Measurements from ENCODE around the gene CD63. TPM values are rescaled to one million over a fixed set of nuclear protein-coding genes. Genes with fewer than 3 reads are reported as not detected.

The CD63 gene
- total RNA-seq, 1 donor from 2014 or later, result 1,479 TPM

GRCh38 chr12:55721601-55722213 lies 7.1 kb downstream of the CD63 start:
- no peak for DNase-seq (ENCODE audit: low read depth, low spot score)

GRCh38 chr12:55720894-55721444 lies 7.8 kb downstream of the CD63 start:
- DNase-seq (ENCODE audit: low read depth, low spot score), result peak; percentile 79

GRCh38 chr12:55720071-55720564 lies 8.7 kb downstream of the CD63 start, which contains the start of gene RDH5:
Gene RDH5, plus strand, starts transcription at chr12:55720393. Its CDS starts 792 bp downstream, at chr12:55721185.
- no peak for DNase-seq (ENCODE audit: low read depth, low spot score)

- DNase-seq (ENCODE audit: low read depth, low spot score), result no peak
Measured at GRCh38 chr12:55719371-55719770, 9.4 kb downstream of the CD63 start.

- no peak for DNase-seq (ENCODE audit: low read depth, low spot score)
Measured at GRCh38 chr12:55718624-55719275, 10.1 kb downstream of the CD63 start.

GRCh38 chr12:55718015-55718414 lies 10.8 kb downstream of the CD63 start:
- DNase-seq (ENCODE audit: low read depth, low spot score), result no peak

GRCh38 chr12:55717011-55718007 lies 11.5 kb downstream of the CD63 start:
- DNase-seq (ENCODE audit: low read depth, low spot score), result no peak

GRCh38 chr12:55716582-55716957 lies 12.2 kb downstream of the CD63 start:
- DNase-seq (ENCODE audit: low read depth, low spot score), result no peak

- peak; percentile 74 for DNase-seq (ENCODE audit: low read depth, low spot score)
Measured at GRCh38 chr12:55715833-55716581, 12.8 kb downstream of the CD63 start, which contains the start of gene BLOC1S1. Gene BLOC1S1, plus strand, starts transcription at chr12:55716046. Its CDS starts 6 bp downstream, at chr12:55716052.

- no peak for DNase-seq (ENCODE audit: low read depth, low spot score)
Measured at GRCh38 chr12:55715169-55715764, 13.5 kb downstream of the CD63 start.

GRCh38 chr12:55713721-55714120 lies 15.1 kb downstream of the CD63 start:
- no peak for DNase-seq (ENCODE audit: low read depth, low spot score)

GRCh38 chr12:55712700-55713415 lies 16.0 kb downstream of the CD63 start:
- no peak for DNase-seq (ENCODE audit: low read depth, low spot score)

GRCh38 chr12:55711786-55712553 lies 16.8 kb downstream of the CD63 start:
- DNase-seq (ENCODE audit: low read depth, low spot score), result no peak

GRCh38 chr12:55708695-55709233 lies 20.0 kb downstream of the CD63 start:
- no peak for DNase-seq (ENCODE audit: low read depth, low spot score)

- DNase-seq (ENCODE audit: low read depth, low spot score), result no peak
Measured at GRCh38 chr12:55707841-55708694, 20.7 kb downstream of the CD63 start, which contains the start of gene ITGA7. Gene ITGA7, minus strand, starts transcription at chr12:55707904. Its CDS starts 222 bp downstream, at chr12:55707682.

GRCh38 chr12:55707219-55707671 lies 21.6 kb downstream of the CD63 start:
- no peak for DNase-seq (ENCODE audit: low read depth, low spot score)

- no peak for DNase-seq (ENCODE audit: low read depth, low spot score)
Measured at GRCh38 chr12:55706568-55707218, 22.1 kb downstream of the CD63 start.

Measured in pulmonary artery endothelial cell (primary cell).